Stimulated activated CD4-positive, alpha-beta T cell treated with anti-CD3 and anti-CD28 coated beads, TNF-alpha, amount 100 ng/mL, for 24 hours (primary cell): Measurements from ENCODE around the gene RCBTB1.
"Not testable (repeated sequence)": the region's sequence is repeated elsewhere in the genome, so short reads cannot be mapped to it uniquely, and the experiment has no call there.

Source experiments
- DNase-seq, 3 experiments: peaks; one replicate each; pipeline ENCODE4 v3.0.0-alpha.2; 2020; ENCODE audit warnings: low read depth in 3 of 3

The RCBTB1 gene

DNA sequence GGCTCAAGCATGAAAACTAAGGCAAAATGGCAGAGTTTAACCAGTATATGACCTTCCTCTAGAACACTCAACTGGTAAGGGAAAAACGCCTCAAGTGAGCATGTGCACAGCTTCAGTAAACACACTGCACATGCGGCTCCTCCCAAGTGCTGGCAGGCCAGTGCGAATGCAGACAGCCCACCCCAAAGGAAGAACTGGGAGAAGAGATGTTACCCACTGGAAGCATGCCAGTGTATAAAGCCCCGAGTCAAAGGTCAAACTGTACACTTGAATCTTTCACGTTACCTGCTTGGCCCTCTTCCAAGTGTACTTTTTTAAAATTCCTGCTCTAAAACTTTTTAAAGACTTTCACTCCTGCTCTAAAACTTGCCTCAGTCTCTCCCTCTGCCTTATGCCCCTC is 19.2 kb upstream of the RCBTB1 start:
- no peak for DNase-seq

GRCh38 chr13:49602615-49603014 is 17.3 kb upstream of the RCBTB1 start:
- not testable (repeated sequence) for DNase-seq

GRCh38 chr13:49602005-49602404 is 16.6 kb upstream of the RCBTB1 start:
- DNase-seq = no peak

GRCh38 chr13:49597043-49597641 is 11.8 kb upstream of the RCBTB1 start:
- DNase-seq = no peak

- no peak for DNase-seq
Measured at GRCh38 chr13:49596221-49596620, 10.9 kb upstream of the RCBTB1 start.

DNA sequence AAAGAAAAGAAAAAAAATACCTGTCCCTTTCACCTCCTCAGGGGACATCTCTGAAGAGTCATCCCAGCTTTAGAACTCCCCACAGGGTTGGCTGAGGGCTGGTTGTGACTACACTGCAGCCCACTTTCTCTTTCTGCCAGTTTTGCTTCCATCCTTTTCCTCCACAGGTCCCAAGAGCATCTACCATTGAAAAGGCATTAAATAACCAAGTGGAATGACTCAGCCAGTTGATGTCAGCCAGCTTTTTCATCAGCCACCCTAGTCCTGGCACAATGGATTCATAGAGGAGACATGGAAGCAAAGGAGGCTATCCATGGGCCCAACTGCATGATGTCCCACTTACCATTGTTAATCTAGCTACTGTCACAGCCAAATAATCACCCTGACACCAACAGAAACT is 9.2 kb upstream of the RCBTB1 start:
- no peak for DNase-seq

GRCh38 chr13:49593876-49594275 is 8.5 kb upstream of the RCBTB1 start:
- not testable (repeated sequence) for DNase-seq

- not testable (repeated sequence) for DNase-seq
Measured at GRCh38 chr13:49590714-49591113, 5.4 kb upstream of the RCBTB1 start.

DNA sequence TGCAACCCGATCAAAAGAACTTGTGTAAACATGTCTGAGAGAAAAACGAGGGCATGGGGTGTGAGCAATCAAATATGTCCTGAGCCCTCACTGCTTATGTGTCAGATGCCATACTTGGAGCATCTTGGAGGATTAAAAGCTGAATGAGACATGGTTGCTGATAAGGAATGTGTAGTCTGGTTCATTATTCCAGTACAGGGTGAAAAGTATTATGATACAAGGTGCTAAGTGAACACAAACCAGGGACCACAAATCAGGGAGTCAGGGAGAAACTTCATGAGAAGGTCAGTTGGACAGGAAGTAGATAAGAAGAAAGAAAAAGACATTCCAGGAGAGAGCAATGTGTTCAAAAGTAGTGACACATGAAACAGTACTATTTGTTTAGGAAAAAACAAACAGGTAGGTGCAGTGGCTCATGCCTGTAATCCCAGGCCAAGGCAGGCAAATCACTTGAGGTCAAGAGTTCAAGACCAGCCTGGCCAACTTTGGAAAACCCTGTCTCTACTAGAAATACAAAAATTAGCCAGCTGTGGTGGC is 2.0 kb upstream of the RCBTB1 start:
- no peak for DNase-seq

DNA sequence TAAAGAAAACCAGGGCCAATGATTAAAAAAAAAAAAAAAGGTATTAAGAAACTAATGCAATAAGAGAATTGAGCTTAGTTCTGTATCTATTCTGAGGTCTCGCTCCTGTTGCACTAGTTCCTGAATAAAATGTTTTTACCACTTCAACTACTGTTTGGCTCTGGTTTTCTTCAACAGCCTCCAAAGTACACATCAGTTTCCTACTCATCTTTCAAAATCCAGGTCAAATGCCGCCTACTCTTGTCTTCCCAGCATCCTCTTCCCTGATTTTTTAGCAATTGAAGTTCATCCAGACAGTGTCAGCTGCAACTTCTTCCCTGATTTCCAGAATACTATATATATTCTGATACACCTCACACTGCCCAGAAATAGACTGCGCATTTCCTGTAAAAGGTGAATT is 1.4 kb upstream of the RCBTB1 start:
- no peak for DNase-seq

DNA sequence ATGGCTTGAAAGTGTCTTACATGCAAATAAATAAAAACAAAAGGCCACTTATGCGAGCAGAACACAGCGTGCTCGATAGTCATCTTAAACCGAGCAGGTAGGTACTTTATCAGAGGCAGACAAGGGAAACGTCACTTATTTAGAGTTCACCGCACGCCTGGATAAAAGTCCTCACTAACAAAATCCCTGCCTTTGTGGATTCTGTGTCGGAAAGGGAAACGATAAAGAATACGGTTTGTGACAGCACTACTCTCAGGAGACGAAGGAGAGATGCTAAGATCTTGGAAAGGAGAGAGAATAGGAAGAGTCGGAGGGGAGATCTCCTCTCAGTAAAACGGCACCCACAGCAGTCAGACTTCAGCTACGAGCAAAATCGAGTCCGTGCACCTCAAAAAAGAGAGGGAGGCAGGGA is 581 bp downstream of the RCBTB1 start:
- DNase-seq = peak in 1 of 3 experiments; percentile 2

DNA sequence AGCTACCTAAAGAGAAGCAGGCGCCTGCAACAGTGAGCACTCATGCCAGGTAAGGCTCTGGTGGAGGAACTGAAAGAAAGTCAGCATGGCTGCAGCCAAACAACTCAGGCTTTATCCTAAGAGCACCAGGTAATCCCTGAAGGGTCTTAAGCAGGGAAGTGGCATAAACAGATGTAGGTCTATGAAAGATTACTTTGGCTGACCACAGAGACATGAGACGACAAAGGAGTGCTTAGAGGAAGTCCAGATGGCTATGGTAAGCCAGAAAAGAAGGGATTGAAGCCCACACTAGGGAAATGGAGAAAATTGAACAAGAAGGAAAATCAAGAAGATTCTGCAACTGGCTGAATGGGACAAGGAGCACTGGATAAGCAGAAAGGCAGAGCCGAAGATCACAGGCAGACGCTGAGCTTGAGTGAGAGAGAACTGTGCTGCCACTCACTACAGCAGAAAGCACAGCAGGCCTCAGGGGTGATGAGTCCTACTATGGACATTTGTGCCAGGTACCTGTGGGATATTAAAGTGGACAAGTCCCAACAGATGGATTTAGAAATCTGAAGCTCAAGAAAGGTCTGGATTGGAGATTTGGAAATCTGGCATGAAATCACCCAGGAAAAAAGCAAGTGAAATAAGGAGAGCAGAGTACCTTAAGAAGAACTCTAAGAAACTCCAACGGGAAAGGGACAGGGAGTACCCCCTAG is 4.2 kb downstream of the RCBTB1 start:
- DNase-seq = no peak

DNA sequence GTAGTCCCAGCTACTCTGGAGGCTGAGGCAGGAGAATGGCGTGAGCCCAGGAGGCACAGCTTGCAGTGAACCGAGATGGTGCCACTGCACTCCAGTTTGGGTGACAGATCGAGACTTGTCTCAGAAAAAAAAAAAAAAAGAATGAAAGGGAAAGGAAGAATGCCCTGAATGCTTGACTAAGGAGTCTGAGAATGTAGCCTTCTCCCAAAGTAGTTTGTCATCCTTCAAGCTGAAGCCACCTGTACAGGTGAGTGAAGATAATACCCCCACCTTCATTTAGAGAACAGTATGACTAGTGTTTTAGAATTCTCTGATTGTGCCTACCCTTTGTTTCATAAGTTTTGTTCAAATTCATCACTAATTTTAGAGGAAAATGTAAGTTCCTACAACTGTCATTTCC is 5.9 kb downstream of the RCBTB1 start:
- DNase-seq = no peak

GRCh38 chr13:49571299-49572240 is 13.8 kb downstream of the RCBTB1 start:
- DNase-seq = no peak

GRCh38 chr13:49569993-49570689 is 15.2 kb downstream of the RCBTB1 start:
- no peak for DNase-seq

- DNase-seq = no peak
Measured at GRCh38 chr13:49567491-49567890, 17.9 kb downstream of the RCBTB1 start.

DNA sequence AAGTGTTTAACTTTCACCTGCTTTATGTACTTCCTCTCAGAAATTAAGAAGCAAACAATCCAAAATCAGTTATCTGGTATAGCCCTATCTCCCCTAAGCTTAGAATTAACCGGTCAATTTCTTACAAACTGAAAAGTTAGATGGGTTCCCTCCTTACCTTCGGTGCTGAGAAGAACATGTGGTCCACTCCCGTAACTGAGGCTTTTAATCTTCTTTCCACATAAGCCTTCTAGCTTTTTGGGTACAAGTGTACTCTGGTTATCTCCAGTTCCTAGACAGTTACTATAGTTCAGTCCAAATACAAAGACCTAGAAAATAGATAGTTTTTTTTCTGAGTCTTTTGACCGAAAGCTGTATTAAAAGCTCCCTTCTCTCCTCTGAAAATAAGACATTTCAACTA is 18.9 kb downstream of the RCBTB1 start:
- no peak for DNase-seq

DNA sequence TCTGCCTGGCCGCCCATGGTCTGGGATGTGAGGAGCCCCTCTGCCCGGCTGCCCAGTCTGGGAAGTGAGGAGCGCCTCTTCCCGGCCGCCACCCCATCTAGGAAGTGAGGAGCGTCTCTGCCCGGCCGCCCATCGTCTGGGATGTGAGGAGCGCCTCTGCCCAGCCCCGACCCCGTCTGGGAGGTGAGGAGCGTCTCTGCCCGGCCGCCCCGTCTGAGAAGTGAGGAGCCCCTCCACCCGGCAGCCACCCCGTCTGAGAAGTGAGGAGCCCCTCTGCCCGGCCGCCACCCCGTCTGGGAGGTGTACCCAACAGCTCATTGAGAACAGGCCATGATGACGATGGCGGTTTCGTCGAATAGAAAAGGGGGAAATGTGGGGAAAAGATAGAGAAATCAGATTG is 19.9 kb downstream of the RCBTB1 start:
- DNase-seq = not testable (repeated sequence)

DNA sequence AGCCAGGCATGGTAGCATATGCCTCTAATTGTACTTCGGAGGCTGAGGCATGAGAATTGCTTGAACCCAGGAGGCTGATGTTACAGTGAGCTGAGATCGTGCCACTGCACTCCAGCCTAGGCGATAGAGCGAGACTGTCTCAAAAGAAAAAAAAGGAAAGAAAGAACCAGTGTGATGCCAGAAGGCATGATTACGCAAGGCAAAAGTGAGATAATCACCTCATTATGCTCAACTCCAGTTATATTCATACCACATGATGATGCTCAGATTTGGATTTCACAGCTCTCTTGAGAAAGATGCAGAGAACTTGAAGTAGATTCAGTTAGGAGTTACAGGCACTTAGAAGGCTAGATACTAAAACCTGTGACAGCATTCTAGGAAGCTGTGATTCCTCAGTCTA is 21.8 kb downstream of the RCBTB1 start:
- no peak for DNase-seq

- no peak for DNase-seq
Measured at GRCh38 chr13:49561062-49561410, 24.3 kb downstream of the RCBTB1 start.

DNA sequence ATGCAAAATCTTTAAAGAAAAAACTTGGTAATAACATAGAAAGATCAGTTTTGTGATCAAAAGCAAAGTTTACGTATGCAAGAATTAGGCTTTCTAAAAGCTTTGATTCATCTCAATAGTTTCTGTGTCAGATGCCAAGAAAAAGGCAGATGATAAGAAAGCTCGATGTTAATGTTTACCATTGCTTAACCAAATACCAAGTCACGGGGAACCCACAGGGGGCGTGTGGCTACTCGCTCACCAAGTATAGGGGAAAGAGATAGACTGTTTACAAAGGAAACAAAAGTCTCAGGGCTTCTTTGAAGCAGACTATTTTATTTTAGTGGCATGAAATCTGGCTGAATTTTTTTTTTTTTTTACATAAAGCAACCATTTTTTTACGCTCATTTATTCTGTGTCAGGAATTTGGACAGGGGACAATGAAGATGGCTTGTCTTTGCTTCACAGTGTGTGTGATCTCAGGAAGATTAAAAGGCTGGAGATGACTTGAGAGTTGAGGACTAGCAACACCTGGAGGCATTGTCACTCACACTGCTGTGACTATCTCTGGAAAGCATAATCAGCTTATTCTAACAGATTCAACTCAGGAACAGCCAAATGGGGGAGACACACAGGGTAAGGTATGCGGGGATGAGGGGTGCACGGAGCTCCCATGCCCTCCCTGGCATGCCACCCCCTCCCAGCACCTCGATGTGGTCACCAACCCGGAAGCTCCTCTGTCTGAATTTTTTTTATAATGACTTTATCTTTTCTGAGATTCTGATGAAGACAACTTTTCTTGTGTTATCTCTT is 24.9 kb downstream of the RCBTB1 start:
- no peak for DNase-seq
